Measurements from ENCODE around the gene MYOM1.

- no peak for TF ChIP-seq POLR2AphosphoS5 (IDR thresholded peaks at IDR 0.05)
- TF ChIP-seq, protein P1, sequence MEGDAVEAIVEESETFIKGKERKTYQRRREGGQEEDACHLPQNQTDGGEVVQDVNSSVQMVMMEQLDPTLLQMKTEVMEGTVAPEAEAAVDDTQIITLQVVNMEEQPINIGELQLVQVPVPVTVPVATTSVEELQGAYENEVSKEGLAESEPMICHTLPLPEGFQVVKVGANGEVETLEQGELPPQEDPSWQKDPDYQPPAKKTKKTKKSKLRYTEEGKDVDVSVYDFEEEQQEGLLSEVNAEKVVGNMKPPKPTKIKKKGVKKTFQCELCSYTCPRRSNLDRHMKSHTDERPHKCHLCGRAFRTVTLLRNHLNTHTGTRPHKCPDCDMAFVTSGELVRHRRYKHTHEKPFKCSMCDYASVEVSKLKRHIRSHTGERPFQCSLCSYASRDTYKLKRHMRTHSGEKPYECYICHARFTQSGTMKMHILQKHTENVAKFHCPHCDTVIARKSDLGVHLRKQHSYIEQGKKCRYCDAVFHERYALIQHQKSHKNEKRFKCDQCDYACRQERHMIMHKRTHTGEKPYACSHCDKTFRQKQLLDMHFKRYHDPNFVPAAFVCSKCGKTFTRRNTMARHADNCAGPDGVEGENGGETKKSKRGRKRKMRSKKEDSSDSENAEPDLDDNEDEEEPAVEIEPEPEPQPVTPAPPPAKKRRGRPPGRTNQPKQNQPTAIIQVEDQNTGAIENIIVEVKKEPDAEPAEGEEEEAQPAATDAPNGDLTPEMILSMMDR (IDR thresholded peaks at IDR 0.05 in 8 of 11, conservative IDR thresholded peaks at IDR 0.05 in 3 of 11): no peak
Observed at GRCh38 chr18:3263132-3263700, 43.4 kb upstream of the MYOM1 start.

All from spleen (tissue), 7 donors.